Measurements from ENCODE around the gene B9D1. TPM values are rescaled to one million over a fixed set of nuclear protein-coding genes. Genes with fewer than 3 reads are reported as not detected.
A peak's percentile ranks its signal among the peaks of the same experiment; 100 is the strongest.

Gene B9D1
- total RNA-seq, 2 donors from 2014 or later: 10.4 to 53.4 TPM

- Histone ChIP-seq H3K4me1 (no peaks in the 10 kb centered on the region), H3K27me3 (no peaks in the 10 kb centered on the region), H3K27ac (no peak overlapping the region), H3K36me3 (replicated peaks in 1 of 2; ENCODE audit: insufficient read depth in 1 of 2, low read depth in 2 of 2) (peaks cover 0 to 14% of the 10 kb centered on the region in 2 donors), H3K4me3 (no peak overlapping the region), H3K9me3 (no peaks in the 10 kb centered on the region)
- TF ChIP-seq CTCF (IDR thresholded peaks at IDR 0.05) (no peak), POLR2A (IDR thresholded peaks at IDR 0.05) (no peak)
- ATAC-seq (no peak), DNase-seq (no peak)
- WGBS, 2 donors: 75 to 98% methylated on average over 2 to 7 of the region's 7 CpGs
- intact Hi-C loops (cut with DNase I): no loop called here
Measured at GRCh38 chr17:19312406-19312805, 50.1 kb downstream of the B9D1 start.

GRCh38 chr17:19311421-19312215 is 50.9 kb downstream of the B9D1 start:
- ATAC-seq (no peak), DNase-seq (no peak)
- intact Hi-C loops (cut with DNase I): no loop called here
- WGBS, 2 donors: 82 to 91% methylated on average over 6 of the region's 6 CpGs
- no peak overlapping the region for H3K4me3 ChIP-seq
- H3K9me3 ChIP-seq: no peaks in the 10 kb centered on the region
- no peak for TF ChIP-seq CTCF (IDR thresholded peaks at IDR 0.05)
- no peak for TF ChIP-seq POLR2A (IDR thresholded peaks at IDR 0.05)
- H3K27me3 ChIP-seq: no peaks in the 10 kb centered on the region
- peak overlapping the region in 1 of 4 donors; percentile 46 for H3K27ac ChIP-seq
- H3K4me1 ChIP-seq: no peaks in the 10 kb centered on the region
- H3K36me3 ChIP-seq (replicated peaks in 1 of 2; ENCODE audit: insufficient read depth in 1 of 2, low read depth in 2 of 2): peaks cover 0 to 14% of the 10 kb centered on the region in 2 donors

GRCh38 chr17:19311016-19311415 is 51.5 kb downstream of the B9D1 start:
- peaks cover 0 to 14% of the 10 kb centered on the region in 2 donors for H3K36me3 ChIP-seq (replicated peaks in 1 of 2; ENCODE audit: insufficient read depth in 1 of 2, low read depth in 2 of 2)
- H3K4me3 ChIP-seq: no peak overlapping the region
- no peak for DNase-seq
- H3K4me1 ChIP-seq: peaks cover 3% of the 10 kb centered on the region
- no peaks in the 10 kb centered on the region for H3K9me3 ChIP-seq
- no peaks in the 10 kb centered on the region for H3K27me3 ChIP-seq
- 89 to 92% methylated on average over 5 of the region's 5 CpGs for WGBS, 2 donors
- ATAC-seq: no peak
- intact Hi-C loops (cut with DNase I): no loop called here
- H3K27ac ChIP-seq: no peak overlapping the region
- no peak for TF ChIP-seq CTCF (IDR thresholded peaks at IDR 0.05)
- no peak for TF ChIP-seq POLR2A (IDR thresholded peaks at IDR 0.05)

GRCh38 chr17:19310151-19310550 is 52.4 kb downstream of the B9D1 start:
- Histone ChIP-seq H3K4me3 (no peak overlapping the region), H3K27ac (no peak overlapping the region), H3K36me3 (replicated peaks in 1 of 2; ENCODE audit: insufficient read depth in 1 of 2, low read depth in 2 of 2) (peaks cover 0 to 14% of the 10 kb centered on the region in 2 donors), H3K4me1 (peaks cover 5% of the 10 kb centered on the region), H3K27me3 (no peaks in the 10 kb centered on the region), H3K9me3 (no peaks in the 10 kb centered on the region)
- TF ChIP-seq POLR2A (IDR thresholded peaks at IDR 0.05) (no peak), CTCF (IDR thresholded peaks at IDR 0.05) (no peak)
- intact Hi-C loops (cut with DNase I): no loop called here
- ATAC-seq (no peak), DNase-seq (no peak)
- WGBS, 2 donors: 90 to 91% methylated on average over 4 of the region's 4 CpGs

GRCh38 chr17:19309701-19310100 is 52.8 kb downstream of the B9D1 start:
- no peak for DNase-seq
- WGBS, 2 donors: 92 to 100% methylated on average over 4 to 5 of the region's 5 CpGs
- Histone ChIP-seq H3K9me3 (no peaks in the 10 kb centered on the region), H3K36me3 (replicated peaks in 1 of 2; ENCODE audit: insufficient read depth in 1 of 2, low read depth in 2 of 2) (peaks cover 0 to 14% of the 10 kb centered on the region in 2 donors), H3K4me3 (no peak overlapping the region), H3K27me3 (no peaks in the 10 kb centered on the region), H3K27ac (no peak overlapping the region), H3K4me1 (peaks cover 5% of the 10 kb centered on the region)
- ATAC-seq: no peak
- intact Hi-C loops (cut with DNase I): no loop called here
- no peak for TF ChIP-seq CTCF (IDR thresholded peaks at IDR 0.05)
- no peak for TF ChIP-seq POLR2A (IDR thresholded peaks at IDR 0.05)
